RWPE1 (cell line): ENCODE measurements around the gene FCMR.

ENCODE experiments used
- CTCF ChIA-PET: fragments of 350-600 bp; sonication (Branson Sonifier 250); formaldehyde crosslinking; extraction: SDS; loops from one replicate; lab custom pipeline; 2021; lab: Yijun Ruan, JAX
- POLR2A ChIA-PET: fragments of 400-600 bp; formaldehyde crosslinking; extraction: SDS; loops from one replicate; lab custom pipeline; 2020; ENCODE audit warnings: antibody characterized with exemption; ENCODE audit not compliant: low non-redundant PET; lab: Yijun Ruan, JAX
- DNase-seq: peaks from one replicate; pipeline ENCODE4 v3.0.0; 2012; ENCODE audit warnings: low spot score
- H3K27ac ChIP-seq: fragments of 450-650 bp; 2 replicates; pipeline ENCODE4 v1.5.1; 2017
- CTCF ChIP-seq: fragments of 450-650 bp; conservative IDR thresholded peaks from 2 replicates; pipeline ENCODE4 v1.5.1; 2017; ENCODE audit warnings: low read depth, mild to moderate bottlenecking

Gene FCMR

GRCh38 chr1:206951318-206952100 lies 29.8 kb upstream of the FCMR start:
- DNase-seq, result no peak
- no peak overlapping the region; the same call in 1 of the 2 replicates for H3K27ac ChIP-seq
- CTCF ChIA-PET, result interaction anchor here (0.5 to 1.2 kb wide), 2 partner anchors 10 to 558 kb away, joined by 3 read pairs; no protein-coding TSS in a partner anchor
- POLR2A ChIA-PET, result no interaction called here
- TF ChIP-seq CTCF, result no peak

- CTCF ChIA-PET, result interaction anchor here (1.0 kb wide), 1 partner anchor 12 kb away, joined by 3 read pairs; no protein-coding TSS in a partner anchor
- no peak for TF ChIP-seq CTCF
- POLR2A ChIA-PET, result no interaction called here
- H3K27ac ChIP-seq, result no peak overlapping the region
- DNase-seq, result no peak
These were observed 27.9 kb upstream of the FCMR start for GRCh38 chr1:206949641-206950040.

- ChIA-PET CTCF (no interaction called here), POLR2A (no interaction called here)
- H3K27ac ChIP-seq, result no peak overlapping the region
- DNase-seq, result no peak
- no peak for TF ChIP-seq CTCF
These were observed 27.5 kb upstream of the FCMR start for GRCh38 chr1:206949208-206949607.

- DNase-seq, result no peak
- POLR2A ChIA-PET, result no interaction called here
- no peak for TF ChIP-seq CTCF
- CTCF ChIA-PET, result no interaction called here
- no peak overlapping the region for H3K27ac ChIP-seq
These were observed 25.5 kb upstream of the FCMR start for GRCh38 chr1:206947255-206947654.

- no peak for DNase-seq
- ChIA-PET POLR2A (no interaction called here), CTCF (no interaction called here)
- H3K27ac ChIP-seq, result no peak within 1 kb of the TSS
- TF ChIP-seq CTCF, result no peak
These were observed 24.5 kb upstream of the FCMR start, which contains the start of gene PIGR for GRCh38 chr1:206946261-206946660. PIGR (minus strand) TSS chr1:206946466; CDS start chr1:206940531, 5,935 bp downstream.

- POLR2A ChIA-PET, result no interaction called here
- TF ChIP-seq CTCF, result no peak
- no peak overlapping the region for H3K27ac ChIP-seq
- DNase-seq, result no peak
- CTCF ChIA-PET, result interaction anchor here (0.7 kb wide), 1 partner anchor 11 kb away, joined by 3 read pairs; no protein-coding TSS in a partner anchor
These were observed 24.0 kb upstream of the FCMR start for GRCh38 chr1:206945779-206946178.
